Adrenal gland (tissue), 5 donors: ENCODE data around the gene CABCOCO1.
A peak's percentile ranks its signal among the peaks of the same experiment; 100 is the strongest.

Experiments
- CTCF ChIP-seq, 6 experiments: fragments of 450-650 bp in 4 of 6; fragments of 200-600 bp in 2 of 6; sonication (generic) in 1 of 6; IDR thresholded peaks; 1 replicate in 5 of 6; 2 replicates in 1 of 6; pipeline versions ENCODE4 v1.5.1 to v1.8.0; 2016 to 2021; ENCODE audit warnings: antibody characterized with exemption in 6 of 6, mild to moderate bottlenecking in 2 of 6, moderate library complexity in 1 of 6
- POLR2A ChIP-seq, 2 donors: fragments of 450-650 bp; IDR thresholded peaks; one replicate each; pipeline ENCODE4 v1.6.1; 2017; ENCODE audit warnings: antibody characterized with exemption in 2 of 2, mild to moderate bottlenecking in 2 of 2, moderate library complexity in 1 of 2
- donor health status: DM: no; HTN: no; CAD: no.

DNA sequence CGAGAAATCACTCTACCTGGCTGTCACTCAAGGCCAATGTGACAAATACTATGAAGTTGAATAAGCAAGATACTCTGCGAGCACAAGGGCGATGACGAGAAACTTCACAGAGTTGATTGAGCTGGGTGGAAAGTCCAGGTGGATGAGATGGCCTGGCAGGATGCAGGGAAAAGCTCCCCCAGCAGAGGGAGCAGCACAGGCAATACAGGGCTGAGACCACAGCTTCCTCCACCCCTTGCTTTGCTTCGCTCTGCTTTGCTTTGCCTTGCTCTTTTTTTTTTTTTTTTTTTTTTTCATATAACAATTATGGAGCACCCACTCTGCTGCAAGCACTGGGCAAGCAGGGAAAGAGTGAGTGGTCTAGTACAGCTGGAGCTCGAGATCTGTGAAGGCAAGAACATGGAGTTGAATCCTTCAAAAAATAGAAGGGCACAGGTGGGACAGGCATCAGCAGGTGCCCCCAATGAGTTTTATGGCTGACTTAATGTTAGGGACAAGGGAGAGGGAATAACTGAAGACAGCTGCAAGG, 88.3 kb downstream of the CABCOCO1 start:
- TF ChIP-seq CTCF (IDR thresholded peaks at IDR 0.05) = peak; percentile 65 to 83 (median 80)
- TF ChIP-seq POLR2A (IDR thresholded peaks at IDR 0.05) = no peak
